Loucy (cell line): ENCODE measurements around the gene DNAI1.

Source experiments
- H2AFZ ChIP-seq: fragments of 200-600 bp; sonication (generic); 2 replicates; pipeline ENCODE4 v1.6.0; 2016; ENCODE audit warnings: antibody characterized with exemption, mild to moderate bottlenecking, low read length, moderate library complexity
- H3F3A ChIP-seq: fragments of 200-600 bp; 2 replicates; pipeline ENCODE4 v1.6.0; 2016; ENCODE audit warnings: antibody characterized with exemption, low read depth, mild to moderate bottlenecking
- H3K27me3 ChIP-seq: fragments of 200-600 bp; sonication (generic); 2 replicates; pipeline ENCODE4 v1.6.1; 2014; ENCODE audit warnings: low read length, mild to moderate bottlenecking; ENCODE audit not compliant: insufficient read depth, poor library complexity, severe bottlenecking
- H3K36me3 ChIP-seq: fragments of 200-600 bp; sonication (generic); 2 replicates; pipeline ENCODE4 v1.6.1; 2016; ENCODE audit warnings: low read length; ENCODE audit not compliant: insufficient read depth
- H3K4me1 ChIP-seq: fragments of 200-600 bp; sonication (generic); 2 replicates; pipeline ENCODE4 v1.5.1; 2014; ENCODE audit warnings: low read length, mild to moderate bottlenecking; ENCODE audit not compliant: insufficient read depth, poor library complexity, severe bottlenecking
- H3K4me2 ChIP-seq: fragments of 200-600 bp; sonication (generic); 2 replicates; pipeline ENCODE4 v1.6.0; 2014; ENCODE audit warnings: antibody characterized with exemption, low read length, low read depth, mild to moderate bottlenecking; ENCODE audit not compliant: poor library complexity, severe bottlenecking
- H3K4me3 ChIP-seq: fragments of 200-600 bp; sonication (generic); 2 replicates; pipeline ENCODE4 v1.5.1; 2014; ENCODE audit warnings: low read length, mild to moderate bottlenecking, mixed read lengths; ENCODE audit not compliant: poor library complexity, severe bottlenecking
- H3K79me2 ChIP-seq: fragments of 200-600 bp; sonication (generic); 2 replicates; pipeline ENCODE4 v1.6.1; 2014; ENCODE audit warnings: low read length; ENCODE audit not compliant: insufficient read depth
- H3K9ac ChIP-seq: fragments of 200-600 bp; sonication (generic); 2 replicates; pipeline ENCODE4 v1.6.0; 2014; ENCODE audit warnings: mild to moderate bottlenecking, low read depth, low read length, moderate library complexity; ENCODE audit not compliant: poor library complexity, severe bottlenecking
- H3K9me2 ChIP-seq: fragments of 200-600 bp; sonication (generic); replicated peaks from 2 replicates; pipeline ENCODE4 v1.6.1; 2016; ENCODE audit warnings: low read depth, low read length, mixed read lengths
- H3K9me3 ChIP-seq: fragments of 200-600 bp; sonication (generic); 2 replicates; pipeline ENCODE4 v1.6.1; 2014; ENCODE audit warnings: mild to moderate bottlenecking, antibody characterized with exemption, low read length, low read depth; ENCODE audit not compliant: insufficient read depth
- H4K20me1 ChIP-seq: fragments of 200-600 bp; sonication (generic); 2 replicates; pipeline ENCODE4 v1.6.0; 2014; ENCODE audit warnings: antibody characterized with exemption, low read length, mild to moderate bottlenecking; ENCODE audit not compliant: insufficient read depth, poor library complexity, severe bottlenecking
- CTCF ChIP-seq: fragments of 200-600 bp; sonication (generic); conservative IDR thresholded peaks from 2 replicates; pipeline ENCODE4 v1.5.1; 2014; ENCODE audit warnings: mild to moderate bottlenecking, antibody characterized with exemption, low read length
- EZH2phosphoT487 ChIP-seq: fragments of 200-600 bp; IDR thresholded peaks from 2 replicates; pipeline ENCODE4 v1.6.1; 2018; ENCODE audit warnings: antibody characterized with exemption, mild to moderate bottlenecking, moderate library complexity, borderline replicate concordance

DNAI1 gene

GRCh38 chr9:34458013-34458958 lies at the start of gene DNAI1, which contains the start of gene FAM219A:
Gene DNAI1 (plus strand): TSS chr9:34458805. CDS start chr9:34459006, 201 bp downstream.
Gene FAM219A (minus strand): TSS chr9:34458570. CDS start chr9:34458263, 307 bp downstream.
- no peaks in the 10 kb centered on the region for H3K9me3 ChIP-seq
- H3K36me3 ChIP-seq = no peaks in the 10 kb centered on the region
- peak within 1 kb of the TSS; percentile 70 for H3K9ac ChIP-seq
- H3K9me2 ChIP-seq = no peaks in the 10 kb centered on the region
- no peak for TF ChIP-seq CTCF
- TF ChIP-seq EZH2phosphoT487 = no peak
- H3K27me3 ChIP-seq = no peaks in the 10 kb centered on the region
- peak within 1 kb of the TSS; percentile 92 for H3K4me2 ChIP-seq
- H3K4me1 ChIP-seq = peaks cover 24% of the 10 kb centered on the region
- H3F3A ChIP-seq = 0 out of 2 replicates have a peak, but pooled peaks cover 5% of the 10 kb centered on the region
- no peaks in the 10 kb centered on the region for H4K20me1 ChIP-seq
- H2AFZ ChIP-seq = peak within 1 kb of the TSS; percentile 79
- H3K79me2 ChIP-seq = peaks cover 5% of the 10 kb centered on the region; the same call in 1 of the 2 replicates
- H3K4me3 ChIP-seq = peak within 1 kb of the TSS; percentile 88

GRCh38 chr9:34409154-34409553 lies 49.5 kb upstream of the DNAI1 start:
- H3K27me3 ChIP-seq = no peaks in the 10 kb centered on the region
- no peak overlapping the region for H3K4me3 ChIP-seq
- TF ChIP-seq CTCF = no peak
- no peak for TF ChIP-seq EZH2phosphoT487
- no peaks in the 10 kb centered on the region for H3K36me3 ChIP-seq
- peaks cover 3% of the 10 kb centered on the region for H4K20me1 ChIP-seq
- H3K4me1 ChIP-seq = no peaks in the 10 kb centered on the region
- H3K9ac ChIP-seq = no peak overlapping the region
- H2AFZ ChIP-seq = no peak overlapping the region
- H3K79me2 ChIP-seq = no peaks in the 10 kb centered on the region
- H3K4me2 ChIP-seq = no peak overlapping the region
- no peaks in the 10 kb centered on the region for H3K9me2 ChIP-seq
- no peaks in the 10 kb centered on the region for H3F3A ChIP-seq
- no peaks in the 10 kb centered on the region for H3K9me3 ChIP-seq

- H4K20me1 ChIP-seq = peaks cover 3% of the 10 kb centered on the region
- H3K9ac ChIP-seq = no peak overlapping the region
- no peaks in the 10 kb centered on the region for H3K9me3 ChIP-seq
- no peaks in the 10 kb centered on the region for H3F3A ChIP-seq
- no peak overlapping the region for H3K4me3 ChIP-seq
- H3K4me1 ChIP-seq = no peaks in the 10 kb centered on the region
- no peaks in the 10 kb centered on the region for H3K27me3 ChIP-seq
- no peaks in the 10 kb centered on the region for H3K9me2 ChIP-seq
- H2AFZ ChIP-seq = no peak overlapping the region
- H3K4me2 ChIP-seq = no peak overlapping the region
- no peaks in the 10 kb centered on the region for H3K79me2 ChIP-seq
- H3K36me3 ChIP-seq = no peaks in the 10 kb centered on the region
- TF ChIP-seq CTCF (no peak), EZH2phosphoT487 (no peak)
Measured at GRCh38 chr9:34412336-34412735, 46.3 kb upstream of the DNAI1 start.
